H1 (cell line): ENCODE measurements around the gene ETFBKMT. TPM values are rescaled to one million over a fixed set of nuclear protein-coding genes. Genes with fewer than 3 reads are reported as not detected.
"Not testable (repeated sequence)": the region's sequence is repeated elsewhere in the genome, so short reads cannot be mapped to it uniquely, and the experiment has no call there.

ENCODE experiments used
- CTCF ChIA-PET: fragments of 300-600 bp; sonication (Branson Sonifier 250); formaldehyde crosslinking; loops from one replicate; lab custom pipeline; 2021; ENCODE audit not compliant: partially characterized antibody; lab: Charles Lee
- POLR2A ChIA-PET: fragments of 300-600 bp; sonication (Branson Sonifier 250); formaldehyde crosslinking; loops from one replicate; lab custom pipeline; 2021; ENCODE audit warnings: inconsistent platforms; ENCODE audit not compliant: partially characterized antibody; lab: Charles Lee
- DNase-seq, 2 experiments: peaks; one replicate each; pipeline versions ENCODE4 v3.0.0 to v3.0.0-alpha.2; 2010 to 2022; ENCODE audit warnings: low spot score in 2 of 2, low read depth in 1 of 2, mixed read lengths in 1 of 2
- FAIRE-seq: peaks from 2 replicates; lab custom pipeline; 2011; peaks lifted over from hg19 to GRCh38; lab: Jason Lieb, UNC
- H2AFZ ChIP-seq: 2 replicates; pipeline ENCODE4 v1.8.1; 2012; ENCODE audit warnings: low read length, inconsistent platforms
- H2AK5ac ChIP-seq: 2 replicates; pipeline ENCODE4 v1.6.1; 2013; ENCODE audit warnings: low read depth, low read length
- H2BK120ac ChIP-seq: replicated peaks from 2 replicates; pipeline ENCODE3; 2013; ENCODE audit warnings: low read depth, low read length, inconsistent platforms
- H2BK12ac ChIP-seq: 2 replicates; pipeline ENCODE4 v1.6.1; 2013; ENCODE audit warnings: low read depth, low read length
- H2BK15ac ChIP-seq: 2 replicates; pipeline ENCODE4 v1.6.1; 2013; ENCODE audit warnings: low read length
- H2BK20ac ChIP-seq: 2 replicates; pipeline ENCODE4 v1.6.1; 2013; ENCODE audit warnings: low read length
- H2BK5ac ChIP-seq: 2 replicates; pipeline ENCODE4 v1.6.1; 2013; ENCODE audit warnings: low read depth, low read length
- H3K14ac ChIP-seq: 2 replicates; pipeline ENCODE4 v1.6.1; 2013; ENCODE audit warnings: inconsistent platforms; ENCODE audit not compliant: insufficient read length
- H3K18ac ChIP-seq: 2 replicates; pipeline ENCODE4 v1.6.1; 2013; ENCODE audit warnings: low read length; ENCODE audit errors: extremely low read depth
- H3K23ac ChIP-seq: 2 replicates; pipeline ENCODE4 v1.6.1; 2013; ENCODE audit warnings: inconsistent platforms; ENCODE audit not compliant: insufficient read length
- H3K23me2 ChIP-seq: 2 replicates; pipeline ENCODE4 v1.6.1; 2013; ENCODE audit warnings: low read depth, low read length
- H3K27ac ChIP-seq: 2 replicates; pipeline ENCODE4 v1.6.1; 2011; ENCODE audit warnings: low read depth, low read length, inconsistent platforms
- H3K27me3 ChIP-seq, 4 experiments: replicated peaks in 1 of 4; 1 replicate in 1 of 4; 2 replicates in 3 of 4; pipeline versions ENCODE4 v1.6.1 to v1.8.1; 2011 to 2013; ENCODE audit warnings: low read length in 3 of 4, mild to moderate bottlenecking in 3 of 4, inconsistent platforms in 2 of 4, mixed read lengths in 2 of 4, moderate library complexity in 1 of 4; ENCODE audit not compliant: control insufficient read depth in 3 of 4, insufficient read depth in 3 of 4; ENCODE audit errors: extremely low read depth in 1 of 4
- H3K36me3 ChIP-seq, 4 experiments: 2 replicates each; pipeline versions ENCODE4 v1.6.1 to v1.8.1; 2011 to 2013; ENCODE audit warnings: mild to moderate bottlenecking in 4 of 4, low read length in 3 of 4, moderate library complexity in 2 of 4, control low read depth in 1 of 4, inconsistent platforms in 1 of 4; ENCODE audit not compliant: insufficient read depth in 4 of 4, control insufficient read depth in 2 of 4
- H3K4ac ChIP-seq: replicated peaks from 2 replicates; pipeline ENCODE3; 2013; ENCODE audit warnings: low read length, low read depth, mixed read lengths, inconsistent platforms; ENCODE audit not compliant: insufficient read length
- H3K4me1 ChIP-seq, 4 experiments: replicated peaks in 1 of 4; 1 replicate in 1 of 4; 2 replicates in 3 of 4; pipeline versions ENCODE4 v1.6.1 to v1.8.1; 2011 to 2013; ENCODE audit warnings: low read length in 3 of 4, inconsistent platforms in 2 of 4, mixed read lengths in 1 of 4; ENCODE audit not compliant: insufficient read depth in 4 of 4, control insufficient read depth in 3 of 4
- H3K4me2 ChIP-seq, 2 experiments: 2 replicates each; pipeline versions ENCODE4 v1.6.1 to v1.8.1; 2011 to 2013; ENCODE audit warnings: low read depth in 2 of 2, low read length in 2 of 2, control low read depth in 1 of 2, inconsistent platforms in 1 of 2, mild to moderate bottlenecking in 1 of 2; ENCODE audit not compliant: insufficient read depth in 1 of 2
- H3K4me3 ChIP-seq, 4 experiments: fragments of 200-600, 300-600 bp in 1 of 4; sonication (generic), shearing (Covaris generic), sonication (Bioruptor Twin) in 1 of 4; 2 replicates each; pipeline versions ENCODE4 v1.5.1 to v1.8.1; 2011 to 2016; ENCODE audit warnings: low read length in 4 of 4, low read depth in 3 of 4, control low read depth in 2 of 4, inconsistent platforms in 2 of 4, mild to moderate bottlenecking in 2 of 4, mixed read lengths in 1 of 4, moderate library complexity in 1 of 4; ENCODE audit not compliant: insufficient read depth in 2 of 4; ENCODE audit errors: extremely low read depth in 1 of 4
- H3K56ac ChIP-seq: replicated peaks from 2 replicates; pipeline ENCODE3; 2013; ENCODE audit warnings: low read depth, mild to moderate bottlenecking, mixed read lengths, low read length, inconsistent platforms; ENCODE audit not compliant: insufficient read length
- H3K79me1 ChIP-seq: 2 replicates; pipeline ENCODE4 v1.6.1; 2013; ENCODE audit warnings: low read depth, low read length, control low read depth
- H3K79me2 ChIP-seq, 2 experiments: 2 replicates each; pipeline versions ENCODE4 v1.6.1 to v1.8.1; 2012 to 2013; ENCODE audit warnings: low read length in 2 of 2, mild to moderate bottlenecking in 2 of 2, inconsistent platforms in 1 of 2; ENCODE audit not compliant: insufficient read depth in 2 of 2, control insufficient read depth in 1 of 2
- H3K9ac ChIP-seq, 4 experiments: replicated peaks in 1 of 4; 1 replicate in 1 of 4; 2 replicates in 3 of 4; pipeline versions ENCODE4 v1.6.1 to v1.8.1; 2011 to 2013; ENCODE audit warnings: low read depth in 3 of 4, low read length in 3 of 4, control low read depth in 2 of 4, mild to moderate bottlenecking in 2 of 4, moderate library complexity in 2 of 4, inconsistent platforms in 1 of 4; ENCODE audit errors: extremely low read depth in 1 of 4
- H3K9me3 ChIP-seq, 2 experiments: 2 replicates each; pipeline versions ENCODE4 v1.6.1 to v1.8.1; 2012 to 2013; ENCODE audit warnings: mild to moderate bottlenecking in 2 of 2, moderate library complexity in 2 of 2, control low read depth in 1 of 2, inconsistent platforms in 1 of 2, low read depth in 1 of 2, low read length in 1 of 2, mixed read lengths in 1 of 2; ENCODE audit not compliant: insufficient read depth in 2 of 2
- H4K20me1 ChIP-seq, 2 experiments: replicated peaks in 1 of 2; 2 replicates each; pipeline versions ENCODE3 to v1.8.1; 2011 to 2013; ENCODE audit warnings: inconsistent platforms in 2 of 2, low read length in 2 of 2, mild to moderate bottlenecking in 1 of 2; ENCODE audit not compliant: insufficient read depth in 2 of 2, control insufficient read depth in 1 of 2
- H4K5ac ChIP-seq: 2 replicates; pipeline ENCODE4 v1.6.1; 2013; ENCODE audit warnings: low read length, low read depth, mixed read lengths, inconsistent platforms; ENCODE audit not compliant: insufficient read length
- H4K8ac ChIP-seq: 2 replicates; pipeline ENCODE4 v1.8.0; 2013; ENCODE audit warnings: mild to moderate bottlenecking, moderate library complexity, low read length, inconsistent platforms; ENCODE audit not compliant: insufficient read depth; ENCODE audit errors: extremely low read depth
- H4K91ac ChIP-seq: replicated peaks from 2 replicates; pipeline ENCODE3; 2013; ENCODE audit warnings: low read length, mixed read lengths, inconsistent platforms; ENCODE audit not compliant: insufficient read length
- ATF2 ChIP-seq: IDR thresholded peaks from 2 replicates; pipeline ENCODE4 v1.6.1; 2012; ENCODE audit warnings: low read length, inconsistent platforms
- EGR1 ChIP-seq: IDR thresholded peaks from 2 replicates; pipeline ENCODE4 v1.6.1; 2011; ENCODE audit warnings: low read depth, low read length, borderline replicate concordance
- WGBS, 2 experiments: shearing (Covaris generic) in 1 of 2; methylation state at CpG; one replicate each; pipeline versions ENCODE4 v1.1.6 to v1.1.7; 2013 to 2015; ENCODE audit warnings: low lambda C conversion rate in 2 of 2, mixed read lengths in 2 of 2, inconsistent platforms in 1 of 2, low coverage in 1 of 2, missing lambda C conversion rate in 1 of 2; ENCODE audit not compliant: insufficient replicate concordance in 2 of 2, insufficient coverage in 1 of 2, insufficient read length in 1 of 2; ENCODE audit errors: extremely low coverage in 1 of 2, missing lambda C conversion rate in 1 of 2; 5-methylcytosine and 5-hydroxymethylcytosine counted together
- polyA plus RNA-seq, 7 experiments: library from polyadenylated mRNA; depleted of rRNA in 3 of 7; stranded (reverse) in 5 of 7; unstranded in 2 of 7; fragments of >200 nt in 5 of 7; fragments of 200-250 nt in 2 of 7; gene quantifications; 1 replicate in 5 of 7; 2 replicates in 1 of 7; 4 replicates in 1 of 7; pipeline versions ENCODE4 v1.2.1 to v1.2.3, GENCODE V29; 2011 to 2013; ENCODE audit warnings: missing spikeins in 2 of 7, mixed read lengths in 2 of 7
- total RNA-seq: library from RNA; stranded (reverse); fragmentation: NEBNext Ultra II Directional; extraction: Animal tissue kit (Norgen Biotek cat#: 25700); gene quantifications from 2 replicates; pipeline ENCODE4 v1.2.1, GENCODE V29; 2021

ETFBKMT gene
- total and polyA plus RNA-seq, 2 of the 8 experiments (the other 6 are each of a cell fraction or from before 2014, with no cell fraction given) = 0.59 to 1.7 TPM

GRCh38 chr12:31715283-31715825 lies 55.9 kb downstream of the ETFBKMT start (continued):
- no peak for TF ChIP-seq ATF2
- no peak for TF ChIP-seq EGR1

GRCh38 chr12:31716998-31717397 lies 57.5 kb downstream of the ETFBKMT start:
- H3K56ac ChIP-seq, H3K4me1 ChIP-seq, H3K4me2 ChIP-seq, H3K18ac ChIP-seq, H4K20me1 ChIP-seq, H3K27ac ChIP-seq, H3K14ac ChIP-seq, H3K23me2 ChIP-seq, H3K36me3 ChIP-seq, H2BK15ac ChIP-seq, H3K27me3 ChIP-seq, H3K9ac ChIP-seq, H3K9me3 ChIP-seq, H3K79me1 ChIP-seq, FAIRE-seq, H2AK5ac ChIP-seq, H2BK120ac ChIP-seq, H3K4ac ChIP-seq, H2BK12ac ChIP-seq, H4K5ac ChIP-seq, DNase-seq, H3K4me3 ChIP-seq, H3K79me2 ChIP-seq, H2BK20ac ChIP-seq, H3K23ac ChIP-seq, H4K91ac ChIP-seq, H4K8ac ChIP-seq, H2AFZ ChIP-seq, CTCF ChIA-PET, H2BK5ac ChIP-seq: not testable (repeated sequence)
- 95% methylated on average over 4 of the region's 4 CpGs; no CpG with 5 or more reads in 1 of the 2 experiments for WGBS, 2 experiments
- POLR2A ChIA-PET = interaction anchor here (0.6 kb wide), 1 partner anchor 127 kb away, joined by 3 read pairs; no protein-coding TSS in a partner anchor
